Measurements from ENCODE around the gene IL1RAP.
"Not testable (repeated sequence)": the region's sequence is repeated elsewhere in the genome, so short reads cannot be mapped to it uniquely, and the experiment has no call there.

IL1RAP gene

GRCh38 chr3:190517687-190518086 lies 3.8 kb downstream of the IL1RAP start:
- TF ChIP-seq, protein P1, sequence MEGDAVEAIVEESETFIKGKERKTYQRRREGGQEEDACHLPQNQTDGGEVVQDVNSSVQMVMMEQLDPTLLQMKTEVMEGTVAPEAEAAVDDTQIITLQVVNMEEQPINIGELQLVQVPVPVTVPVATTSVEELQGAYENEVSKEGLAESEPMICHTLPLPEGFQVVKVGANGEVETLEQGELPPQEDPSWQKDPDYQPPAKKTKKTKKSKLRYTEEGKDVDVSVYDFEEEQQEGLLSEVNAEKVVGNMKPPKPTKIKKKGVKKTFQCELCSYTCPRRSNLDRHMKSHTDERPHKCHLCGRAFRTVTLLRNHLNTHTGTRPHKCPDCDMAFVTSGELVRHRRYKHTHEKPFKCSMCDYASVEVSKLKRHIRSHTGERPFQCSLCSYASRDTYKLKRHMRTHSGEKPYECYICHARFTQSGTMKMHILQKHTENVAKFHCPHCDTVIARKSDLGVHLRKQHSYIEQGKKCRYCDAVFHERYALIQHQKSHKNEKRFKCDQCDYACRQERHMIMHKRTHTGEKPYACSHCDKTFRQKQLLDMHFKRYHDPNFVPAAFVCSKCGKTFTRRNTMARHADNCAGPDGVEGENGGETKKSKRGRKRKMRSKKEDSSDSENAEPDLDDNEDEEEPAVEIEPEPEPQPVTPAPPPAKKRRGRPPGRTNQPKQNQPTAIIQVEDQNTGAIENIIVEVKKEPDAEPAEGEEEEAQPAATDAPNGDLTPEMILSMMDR (conservative IDR thresholded peaks at IDR 0.05; ENCODE audit: low read depth), result no peak
- POLR2A ChIA-PET (ENCODE audit: low non-redundant PET), result no interaction called here
- no peak overlapping the region; the same call in 1 of the 2 replicates for H3K27ac ChIP-seq
- DNase-seq (ENCODE audit: low spot score), result peak; percentile 54
- CTCF ChIA-PET, result interaction anchor here (0.6 to 0.9 kb wide), 4 partner anchors 69 to 183 kb away, joined by 3 to 4 read pairs (median 3); no protein-coding TSS in a partner anchor

DNA sequence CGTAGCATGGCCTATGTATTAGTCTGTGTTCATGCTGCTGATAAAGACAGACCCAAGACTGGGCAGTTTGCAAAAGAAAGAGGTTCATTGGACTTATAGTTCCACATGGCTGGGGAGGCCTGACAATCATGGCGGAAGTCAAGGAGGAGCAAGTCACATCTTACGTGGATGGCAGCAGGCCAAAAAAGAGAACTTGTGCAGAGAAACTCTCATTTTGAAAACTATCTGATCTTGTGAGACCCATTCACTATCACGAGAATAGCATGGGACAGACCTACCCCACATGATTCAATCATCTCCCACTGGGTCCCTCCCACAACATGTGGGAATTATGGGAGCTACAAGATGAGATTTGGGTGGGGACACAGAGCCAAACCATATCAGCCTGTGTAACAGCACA lies 4.6 kb downstream of the IL1RAP start:
- POLR2A ChIA-PET (ENCODE audit: low non-redundant PET); H3K27ac ChIP-seq; CTCF ChIA-PET: not testable (repeated sequence)

DNA sequence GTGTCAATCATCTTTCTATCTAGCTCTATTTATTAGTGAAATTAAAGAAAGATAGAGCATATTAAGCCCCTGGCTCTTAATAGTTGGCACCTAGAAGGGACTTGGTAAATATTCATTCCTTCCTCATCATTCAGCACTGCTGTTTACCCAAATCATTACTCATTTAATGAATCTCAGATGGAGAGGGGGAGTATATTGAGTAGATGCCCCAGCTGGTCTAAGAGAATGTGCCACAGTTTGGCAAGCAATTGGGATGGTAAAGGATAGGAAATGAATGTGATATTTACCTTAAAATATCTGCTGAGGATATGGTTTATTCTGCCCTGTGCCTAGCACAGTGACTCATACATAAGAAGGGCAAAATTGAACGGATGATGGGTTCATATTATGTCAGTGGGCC lies 6.0 kb downstream of the IL1RAP start:
- DNase-seq (ENCODE audit: low spot score), result no peak
- TF ChIP-seq, protein P1 (conservative IDR thresholded peaks at IDR 0.05; ENCODE audit: low read depth), result no peak
- ChIA-PET POLR2A (ENCODE audit: low non-redundant PET) (no interaction called here), CTCF (no interaction called here)
- H3K27ac ChIP-seq, result no peak overlapping the region

More for the DNA sequence above, 4.6 kb downstream of the IL1RAP start:
- DNase-seq (ENCODE audit: low spot score), result not testable (repeated sequence)

- CTCF ChIA-PET, result no interaction called here
- no peak overlapping the region for H3K27ac ChIP-seq
- POLR2A ChIA-PET (ENCODE audit: low non-redundant PET), result no interaction called here
- TF ChIP-seq, protein P1 (conservative IDR thresholded peaks at IDR 0.05; ENCODE audit: low read depth), result no peak
- no peak for DNase-seq (ENCODE audit: low spot score)
Observed at GRCh38 chr3:190521998-190522397, 8.1 kb downstream of the IL1RAP start.

- no peak for DNase-seq (ENCODE audit: low spot score)
- POLR2A ChIA-PET (ENCODE audit: low non-redundant PET), result no interaction called here
- no peak overlapping the region for H3K27ac ChIP-seq
- CTCF ChIA-PET, result no interaction called here
- TF ChIP-seq, protein P1 (conservative IDR thresholded peaks at IDR 0.05; ENCODE audit: low read depth), result no peak
Observed at GRCh38 chr3:190522621-190523222, 8.8 kb downstream of the IL1RAP start.

GRCh38 chr3:190524942-190525341 lies 11.1 kb downstream of the IL1RAP start:
- TF ChIP-seq, protein P1 (conservative IDR thresholded peaks at IDR 0.05; ENCODE audit: low read depth), result no peak
- ChIA-PET POLR2A (ENCODE audit: low non-redundant PET) (no interaction called here), CTCF (no interaction called here)
- no peak for DNase-seq (ENCODE audit: low spot score)
- no peak overlapping the region for H3K27ac ChIP-seq

DNA sequence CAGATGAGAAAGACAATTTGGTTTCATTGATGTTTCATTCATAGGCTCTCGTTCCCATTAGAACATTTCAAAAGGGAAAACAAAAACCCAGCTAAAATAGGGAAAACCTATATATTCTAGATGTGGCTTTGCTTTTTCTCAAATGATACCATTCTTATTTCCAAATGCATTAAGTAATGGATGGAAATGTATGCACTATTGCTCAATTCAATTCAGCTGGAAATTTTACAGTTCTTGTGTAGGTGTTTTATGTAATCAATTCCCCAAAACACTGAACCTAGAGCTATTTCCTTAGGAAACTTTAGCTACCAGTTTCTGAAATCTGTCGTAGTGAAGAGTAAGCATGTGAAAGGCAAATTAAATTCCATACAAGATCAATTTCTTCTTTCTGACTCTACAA lies 11.7 kb downstream of the IL1RAP start:
- no peak overlapping the region for H3K27ac ChIP-seq
- DNase-seq (ENCODE audit: low spot score), result no peak
- ChIA-PET CTCF (no interaction called here), POLR2A (ENCODE audit: low non-redundant PET) (no interaction called here)
- TF ChIP-seq, protein P1 (conservative IDR thresholded peaks at IDR 0.05; ENCODE audit: low read depth), result no peak
